ENCODE results near the gene FFAR3.

FFAR3 gene

GRCh38 chr19:35314858-35315470, 43.3 kb upstream of the FFAR3 start:
- Histone ChIP-seq H3K27ac (ENCODE audit: low read length, poor library complexity, severe bottlenecking) (no peak overlapping the region), H3K4ac (ENCODE audit: low read depth in 1 of 2, low read length in 2 of 2) (no peak overlapping the region), H2BK12ac (ENCODE audit: low read length in 2 of 2) (no peak overlapping the region), H3K4me2 (ENCODE audit: low read length, poor library complexity, severe bottlenecking) (no peak overlapping the region), H2BK5ac (ENCODE audit: low read depth, low read length, poor library complexity, severe bottlenecking) (no peak overlapping the region), H3K14ac (ENCODE audit: low read length in 2 of 2) (no peak overlapping the region), H3K4me3 (ENCODE audit: insufficient read depth in 1 of 2, low read depth in 1 of 2, low read length in 2 of 2) (no peak overlapping the region), H2AK5ac (ENCODE audit: low read length, severe bottlenecking) (no peak overlapping the region), H2BK120ac (ENCODE audit: low read depth, low read length) (no peak overlapping the region), H3K23ac (ENCODE audit: low read length in 2 of 2) (no peak overlapping the region), H2BK15ac (ENCODE audit: low read depth, poor library complexity, severe bottlenecking) (no peak overlapping the region), H2AFZ (ENCODE audit: low read depth, low read length) (no peak overlapping the region), H3K18ac (ENCODE audit: low read depth in 1 of 2, low read length in 2 of 2) (no peak overlapping the region), H4K8ac (ENCODE audit: low read length) (no peak overlapping the region), H3K9me3 (ENCODE audit: control insufficient read depth, low read length) (no peaks in the 10 kb centered on the region), H3K79me1 (replicated peaks; ENCODE audit: low read length, poor library complexity, severe bottlenecking) (no peaks in the 10 kb centered on the region), H3K4me1 (ENCODE audit: control insufficient read depth, insufficient read depth, low read depth, low read length) (peaks cover 8% of the 10 kb centered on the region), H3K9ac (ENCODE audit: low read length) (no peak overlapping the region), H3K27me3 (ENCODE audit: control insufficient read depth in 1 of 2, insufficient read depth in 1 of 2, low read length in 2 of 2) (peaks cover 0 to 10% of the 10 kb centered on the region in 2 experiments), H4K91ac (ENCODE audit: low read length) (no peak overlapping the region), H3K36me3 (ENCODE audit: control insufficient read depth in 1 of 2, insufficient read depth in 2 of 2, low read depth in 1 of 2, low read length in 2 of 2) (no peaks in the 10 kb centered on the region)
- WGBS, result 86% methylated on average over 10 of the region's 10 CpGs
- no peak for DNase-seq

- H3K36me3 ChIP-seq (ENCODE audit: control insufficient read depth in 1 of 2, insufficient read depth in 2 of 2, low read depth in 1 of 2, low read length in 2 of 2), result no peaks in the 10 kb centered on the region
- H2BK15ac ChIP-seq (ENCODE audit: low read depth, poor library complexity, severe bottlenecking), result no peak overlapping the region
- H4K8ac ChIP-seq (ENCODE audit: low read length), result no peak overlapping the region
- no peak overlapping the region for H3K4ac ChIP-seq (ENCODE audit: low read depth in 1 of 2, low read length in 2 of 2)
- H4K91ac ChIP-seq (ENCODE audit: low read length), result no peak overlapping the region
- no peak overlapping the region for H2AK5ac ChIP-seq (ENCODE audit: low read length, severe bottlenecking)
- WGBS, result 87% methylated on average over 7 of the region's 9 CpGs
- no peak overlapping the region for H2AFZ ChIP-seq (ENCODE audit: low read depth, low read length)
- H3K14ac ChIP-seq (ENCODE audit: low read length in 2 of 2), result no peak overlapping the region
- H3K9ac ChIP-seq (ENCODE audit: low read length), result no peak overlapping the region
- DNase-seq, result no peak
- H3K27ac ChIP-seq (ENCODE audit: low read length, poor library complexity, severe bottlenecking), result no peak overlapping the region
- H3K9me3 ChIP-seq (ENCODE audit: control insufficient read depth, low read length), result no peaks in the 10 kb centered on the region
- peaks cover 8% of the 10 kb centered on the region for H3K4me1 ChIP-seq (ENCODE audit: control insufficient read depth, insufficient read depth, low read depth, low read length)
- H2BK12ac ChIP-seq (ENCODE audit: low read length in 2 of 2), result no peak overlapping the region
- no peak overlapping the region for H3K23ac ChIP-seq (ENCODE audit: low read length in 2 of 2)
- H2BK5ac ChIP-seq (ENCODE audit: low read depth, low read length, poor library complexity, severe bottlenecking), result no peak overlapping the region
- H3K4me3 ChIP-seq (ENCODE audit: insufficient read depth in 1 of 2, low read depth in 1 of 2, low read length in 2 of 2), result no peak overlapping the region
- H3K79me1 ChIP-seq (replicated peaks; ENCODE audit: low read length, poor library complexity, severe bottlenecking), result no peaks in the 10 kb centered on the region
- H3K4me2 ChIP-seq (ENCODE audit: low read length, poor library complexity, severe bottlenecking), result no peak overlapping the region
- no peak overlapping the region for H2BK120ac ChIP-seq (ENCODE audit: low read depth, low read length)
- H3K18ac ChIP-seq (ENCODE audit: low read depth in 1 of 2, low read length in 2 of 2), result no peak overlapping the region
- peaks cover 0 to 6% of the 10 kb centered on the region in 2 experiments for H3K27me3 ChIP-seq (ENCODE audit: control insufficient read depth in 1 of 2, insufficient read depth in 1 of 2, low read length in 2 of 2)
Measured at GRCh38 chr19:35315883-35316282, 42.4 kb upstream of the FFAR3 start.

- Histone ChIP-seq H2BK15ac (ENCODE audit: low read depth, poor library complexity, severe bottlenecking) (no peak overlapping the region), H3K18ac (ENCODE audit: low read depth in 1 of 2, low read length in 2 of 2) (no peak overlapping the region), H3K4me2 (ENCODE audit: low read length, poor library complexity, severe bottlenecking) (no peak overlapping the region), H2BK12ac (ENCODE audit: low read length in 2 of 2) (no peak overlapping the region), H3K4ac (ENCODE audit: low read depth in 1 of 2, low read length in 2 of 2) (no peak overlapping the region), H4K91ac (ENCODE audit: low read length) (no peak overlapping the region), H2AK5ac (ENCODE audit: low read length, severe bottlenecking) (no peak overlapping the region), H3K23ac (ENCODE audit: low read length in 2 of 2) (no peak overlapping the region), H4K8ac (ENCODE audit: low read length) (no peak overlapping the region), H3K9me3 (ENCODE audit: control insufficient read depth, low read length) (no peaks in the 10 kb centered on the region), H3K79me1 (replicated peaks; ENCODE audit: low read length, poor library complexity, severe bottlenecking) (no peaks in the 10 kb centered on the region), H2AFZ (ENCODE audit: low read depth, low read length) (no peak overlapping the region), H2BK120ac (ENCODE audit: low read depth, low read length) (no peak overlapping the region), H3K14ac (ENCODE audit: low read length in 2 of 2) (no peak overlapping the region), H3K4me1 (ENCODE audit: control insufficient read depth, insufficient read depth, low read depth, low read length) (peaks cover 8% of the 10 kb centered on the region), H2BK5ac (ENCODE audit: low read depth, low read length, poor library complexity, severe bottlenecking) (no peak overlapping the region), H3K9ac (ENCODE audit: low read length) (no peak overlapping the region), H3K27ac (ENCODE audit: low read length, poor library complexity, severe bottlenecking) (no peak overlapping the region), H3K36me3 (ENCODE audit: control insufficient read depth in 1 of 2, insufficient read depth in 2 of 2, low read depth in 1 of 2, low read length in 2 of 2) (no peaks in the 10 kb centered on the region), H3K27me3 (ENCODE audit: control insufficient read depth in 1 of 2, insufficient read depth in 1 of 2, low read length in 2 of 2) (peaks cover 0 to 6% of the 10 kb centered on the region in 2 experiments), H3K4me3 (ENCODE audit: insufficient read depth in 1 of 2, low read depth in 1 of 2, low read length in 2 of 2) (no peak overlapping the region)
- no peak for DNase-seq
- 76% methylated on average over 7 of the region's 9 CpGs for WGBS
Measured at GRCh38 chr19:35316560-35316959, 41.7 kb upstream of the FFAR3 start.

GRCh38 chr19:35317464-35318043, 40.7 kb upstream of the FFAR3 start:
- Histone ChIP-seq H3K4me1 (ENCODE audit: control insufficient read depth, insufficient read depth, low read depth, low read length) (peaks cover 5% of the 10 kb centered on the region), H3K79me1 (replicated peaks; ENCODE audit: low read length, poor library complexity, severe bottlenecking) (no peaks in the 10 kb centered on the region), H2BK120ac (ENCODE audit: low read depth, low read length) (no peak overlapping the region), H3K9me3 (ENCODE audit: control insufficient read depth, low read length) (peaks cover 5% of the 10 kb centered on the region), H2AFZ (ENCODE audit: low read depth, low read length) (no peak overlapping the region), H3K23ac (ENCODE audit: low read length in 2 of 2) (no peak overlapping the region), H2BK5ac (ENCODE audit: low read depth, low read length, poor library complexity, severe bottlenecking) (no peak overlapping the region), H3K4me3 (ENCODE audit: insufficient read depth in 1 of 2, low read depth in 1 of 2, low read length in 2 of 2) (no peak overlapping the region), H2BK15ac (ENCODE audit: low read depth, poor library complexity, severe bottlenecking) (no peak overlapping the region), H3K4ac (ENCODE audit: low read depth in 1 of 2, low read length in 2 of 2) (no peak overlapping the region), H4K91ac (ENCODE audit: low read length) (no peak overlapping the region), H3K18ac (ENCODE audit: low read depth in 1 of 2, low read length in 2 of 2) (no peak overlapping the region), H3K27ac (ENCODE audit: low read length, poor library complexity, severe bottlenecking) (no peak overlapping the region), H4K8ac (ENCODE audit: low read length) (no peak overlapping the region), H3K36me3 (ENCODE audit: control insufficient read depth in 1 of 2, insufficient read depth in 2 of 2, low read depth in 1 of 2, low read length in 2 of 2) (no peaks in the 10 kb centered on the region), H3K9ac (ENCODE audit: low read length) (no peak overlapping the region), H3K27me3 (ENCODE audit: control insufficient read depth in 1 of 2, insufficient read depth in 1 of 2, low read length in 2 of 2) (peaks cover 0 to 6% of the 10 kb centered on the region in 2 experiments), H2AK5ac (ENCODE audit: low read length, severe bottlenecking) (no peak overlapping the region), H3K14ac (ENCODE audit: low read length in 2 of 2) (no peak overlapping the region), H3K4me2 (ENCODE audit: low read length, poor library complexity, severe bottlenecking) (no peak overlapping the region), H2BK12ac (ENCODE audit: low read length in 2 of 2) (no peak overlapping the region)
- WGBS, result 79% methylated on average over 7 of the region's 7 CpGs
- no peak for DNase-seq

Measured in mesenchymal stem cell (in vitro differentiated cells and primary cell).